ENCODE results near the gene PEX26. TPM values are rescaled to one million over a fixed set of nuclear protein-coding genes. Genes with fewer than 3 reads are reported as not detected.
"Not testable (repeated sequence)": the region's sequence is repeated elsewhere in the genome, so short reads cannot be mapped to it uniquely, and the experiment has no call there.

PEX26 gene
- total RNA-seq = 10 to 100 TPM; 36.8 to 63.7 TPM

DNA sequence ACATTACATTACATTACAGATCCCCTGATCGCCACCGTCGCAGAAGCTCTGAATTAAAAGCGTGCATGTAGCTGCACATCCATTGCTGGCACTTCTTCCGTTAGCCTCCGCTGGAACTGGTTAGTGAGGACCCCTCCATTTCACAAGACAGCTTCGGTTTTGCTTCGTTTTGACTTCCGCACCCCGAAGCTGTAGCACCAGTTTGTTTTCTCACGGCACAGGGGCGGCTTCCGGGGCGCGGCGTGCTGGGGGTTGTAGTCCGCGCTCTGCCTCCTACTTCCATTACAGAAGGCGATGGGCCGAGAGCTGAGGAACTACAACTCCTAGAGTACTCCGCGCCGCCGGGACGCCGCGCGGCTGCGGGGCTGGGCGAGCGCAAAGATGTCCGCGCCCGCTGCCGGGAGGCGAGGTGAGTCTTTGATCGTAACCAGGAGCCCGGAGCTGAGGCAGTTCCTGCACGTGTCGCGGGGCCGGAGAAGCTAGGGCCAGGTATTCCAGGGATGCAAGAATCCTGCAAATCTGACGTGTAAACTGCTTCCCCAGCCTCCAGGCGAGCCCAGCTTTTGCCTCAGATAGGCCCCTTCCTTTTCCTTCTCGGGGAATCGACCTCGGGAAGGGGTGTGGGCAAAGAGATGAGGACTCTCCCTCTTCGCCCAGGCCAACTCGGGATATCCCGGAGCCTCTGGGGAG is at the start of gene PEX26:
Gene PEX26, plus strand, starts transcription at position 352 of the 690 bp plus-strand sequence. CDS start 387 bp downstream, outside the sequence.
- Mint-ChIP-seq H3K27ac (peak within 1 kb of the TSS; percentile 94 to 99), H3K36me3 (peaks cover 46 to 50% of the 10 kb centered on the region in 2 donors), H3K9me3 (no peaks in the 10 kb centered on the region)
- ATAC-seq (peak; percentile 91 to 99), DNase-seq (ENCODE audit: low spot score in 2 of 2) (peak; percentile 87 to 92)

DNA sequence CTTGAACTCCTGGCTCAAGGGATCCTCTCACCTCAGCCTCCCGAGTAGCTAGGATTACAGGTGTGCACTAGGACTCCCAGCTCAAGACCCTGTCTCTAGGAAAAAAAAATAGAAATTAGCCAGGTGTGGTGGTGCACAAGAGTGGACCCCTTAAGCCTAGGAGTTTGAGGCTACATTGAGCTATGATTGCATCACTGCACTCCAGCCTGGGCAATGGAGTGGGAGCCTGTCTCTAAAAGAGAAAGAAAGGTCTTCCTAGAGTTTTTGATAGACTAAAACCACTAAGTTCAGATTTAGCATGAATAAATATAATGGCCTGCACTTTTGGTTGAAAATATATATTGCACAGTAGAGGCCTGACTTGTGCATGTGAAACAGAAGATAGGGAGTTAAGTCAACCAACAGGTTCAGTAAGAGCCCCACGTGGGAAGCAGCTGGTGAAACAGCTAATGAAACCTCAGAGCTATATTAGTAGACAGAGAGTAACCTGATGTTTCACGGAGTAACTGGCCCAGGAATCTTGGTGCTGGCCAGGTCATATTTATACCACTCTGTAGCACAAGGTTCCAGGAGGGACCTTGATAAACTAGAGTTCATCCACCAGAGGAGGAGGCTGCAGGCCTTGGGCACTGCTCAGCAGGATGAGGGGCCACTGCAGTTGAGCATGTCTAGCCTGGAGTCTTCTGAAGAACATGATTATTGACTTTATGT is 48.8 kb upstream of the PEX26 start:
- H3K27ac Mint-ChIP-seq = no peak overlapping the region
- no peaks in the 10 kb centered on the region for H3K36me3 Mint-ChIP-seq
- no peak for ATAC-seq
- no peak for DNase-seq (ENCODE audit: low spot score in 2 of 2)
- no peaks in the 10 kb centered on the region for H3K9me3 Mint-ChIP-seq

DNA sequence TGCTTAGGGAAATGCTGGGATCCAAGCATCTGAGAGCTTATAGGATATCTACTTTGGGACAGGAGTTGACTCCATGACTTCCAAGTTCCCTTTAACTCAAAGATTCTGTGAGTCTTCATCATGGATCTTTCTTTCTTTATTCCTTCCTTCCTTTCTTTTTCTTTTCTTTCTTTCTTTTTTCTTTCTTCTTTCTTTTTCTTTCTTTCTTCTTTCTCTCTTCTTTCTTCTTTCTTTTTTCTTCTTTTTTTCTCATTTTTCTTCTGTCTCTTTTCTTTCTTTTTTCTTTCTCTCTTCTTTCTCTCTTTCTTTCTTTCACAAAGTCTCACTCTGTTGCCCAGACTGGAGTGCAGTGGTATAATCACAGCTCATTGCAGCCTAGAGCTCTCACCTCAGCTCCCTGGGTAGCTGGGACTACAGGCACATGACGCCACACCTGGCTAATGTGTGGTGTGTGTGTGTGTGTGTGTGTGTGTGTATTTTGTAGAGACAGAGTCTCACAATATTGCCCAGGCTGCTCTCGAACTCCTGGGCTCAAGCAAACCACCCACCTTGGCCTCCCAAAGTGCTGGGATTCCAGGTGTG is 48.0 kb upstream of the PEX26 start:
- ATAC-seq = no peak
- Mint-ChIP-seq H3K9me3 (no peaks in the 10 kb centered on the region), H3K27ac (no peak overlapping the region), H3K36me3 (no peaks in the 10 kb centered on the region)
- DNase-seq (ENCODE audit: low spot score in 2 of 2) = no peak

DNA sequence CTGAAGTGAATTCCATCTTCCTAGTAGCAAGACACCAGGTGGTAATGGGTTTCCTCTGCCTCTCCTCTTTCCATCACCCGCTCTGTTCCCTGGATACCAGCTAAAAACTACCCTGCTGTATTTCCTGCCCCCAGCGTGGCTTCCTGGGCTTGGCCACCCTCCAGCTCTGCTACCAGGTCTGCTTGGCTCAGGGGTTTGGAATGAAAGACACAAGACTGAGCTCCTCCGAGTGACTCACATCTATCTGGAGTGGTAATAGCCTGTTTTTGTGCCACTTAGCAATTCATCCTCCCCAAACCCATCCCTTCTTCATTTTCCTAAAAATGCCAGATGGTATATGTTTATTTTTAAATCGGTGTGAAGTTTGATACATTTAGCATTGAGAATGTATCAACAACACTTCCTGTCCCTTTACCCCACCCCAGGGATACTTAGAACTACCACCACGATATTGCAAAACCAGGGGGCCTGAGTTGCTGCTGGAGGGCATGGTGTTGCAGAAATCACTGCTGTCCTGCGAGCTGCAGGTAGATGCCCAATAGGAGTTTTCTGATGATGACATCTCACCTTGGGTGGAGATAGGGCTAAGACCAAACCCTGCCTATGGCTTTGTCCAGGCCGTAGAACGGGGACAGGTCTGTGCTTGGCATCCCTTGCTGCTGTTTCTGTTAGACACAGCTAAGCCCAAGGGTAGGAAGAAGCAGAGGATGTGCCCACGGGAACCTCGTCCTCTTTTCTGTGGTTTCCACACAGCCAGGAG is 45.9 kb upstream of the PEX26 start:
- ATAC-seq = no peak
- H3K9me3 Mint-ChIP-seq = no peaks in the 10 kb centered on the region
- no peak overlapping the region for H3K27ac Mint-ChIP-seq
- H3K36me3 Mint-ChIP-seq = no peaks in the 10 kb centered on the region
- DNase-seq (ENCODE audit: low spot score in 2 of 2) = no peak

DNA sequence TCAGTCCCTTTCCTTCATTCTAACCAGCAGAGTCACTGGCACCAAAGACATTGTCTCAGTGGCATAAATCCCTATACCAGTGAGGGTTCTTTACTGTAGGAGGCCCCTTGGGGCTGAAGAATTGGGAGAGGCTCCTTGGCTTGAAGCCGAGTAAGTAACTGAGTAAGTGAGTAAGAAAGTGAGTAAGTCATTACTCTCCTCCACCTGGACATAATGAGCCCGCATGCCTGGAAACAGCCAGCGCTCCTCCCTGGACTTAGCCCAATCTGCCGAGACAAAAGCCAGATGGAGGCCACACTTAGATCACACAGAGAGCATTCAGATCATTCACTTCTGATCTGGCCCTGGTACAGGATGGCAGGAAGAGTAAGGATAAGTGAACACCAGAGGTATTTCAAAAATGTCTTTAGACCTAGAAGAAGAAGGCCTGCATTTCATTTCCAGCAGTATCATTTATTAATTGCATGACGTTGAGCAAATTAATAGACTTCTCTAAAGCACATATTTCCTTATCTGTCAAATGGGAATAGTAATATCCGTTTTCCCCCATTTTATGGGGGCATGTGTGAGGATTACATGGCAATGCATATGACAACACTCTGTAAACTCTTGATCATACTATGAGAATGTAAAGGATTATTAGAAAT is 45.2 kb upstream of the PEX26 start:
- ATAC-seq = no peak
- H3K27ac Mint-ChIP-seq = no peak overlapping the region
- no peaks in the 10 kb centered on the region for H3K36me3 Mint-ChIP-seq
- no peaks in the 10 kb centered on the region for H3K9me3 Mint-ChIP-seq
- no peak for DNase-seq (ENCODE audit: low spot score in 2 of 2)

DNA sequence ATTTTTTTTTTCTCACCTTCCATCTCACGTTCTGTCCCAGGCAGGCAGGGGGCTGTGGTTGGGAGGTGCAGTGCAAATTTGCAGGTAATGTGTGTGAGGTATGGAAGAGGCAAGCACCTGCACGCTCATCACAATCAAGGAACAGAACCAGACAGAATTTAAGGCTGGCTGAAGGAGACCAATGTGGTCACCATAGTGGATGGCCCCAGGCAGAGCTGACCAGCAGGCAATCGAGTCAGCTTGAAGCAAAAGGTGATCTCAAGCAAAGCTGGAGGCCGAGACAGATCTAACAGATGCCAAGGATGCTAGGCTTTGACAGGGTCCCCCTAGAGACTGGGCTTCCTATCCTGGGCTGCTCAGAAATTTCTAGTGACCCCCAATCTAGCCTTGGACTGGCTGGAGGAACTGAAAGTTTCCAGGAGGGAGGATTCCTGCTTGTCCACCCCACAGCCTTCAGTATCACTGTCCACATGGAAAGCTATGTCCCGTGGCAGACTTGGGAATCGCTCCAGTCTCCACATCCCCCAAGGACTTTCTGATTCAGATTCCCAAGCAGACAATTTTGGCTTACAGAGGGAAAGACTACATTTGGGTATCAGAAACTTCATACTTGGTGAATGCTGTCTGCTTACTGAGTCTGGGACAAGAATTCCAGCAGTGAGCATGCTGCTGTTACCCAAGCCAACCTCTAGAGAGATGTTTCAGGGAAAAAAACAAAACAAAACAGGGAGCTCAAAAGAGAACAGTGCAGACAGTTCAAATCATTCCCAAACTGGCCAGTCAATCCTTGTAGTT is 44.4 kb upstream of the PEX26 start:
- DNase-seq (ENCODE audit: low spot score in 2 of 2) (no peak), ATAC-seq (no peak)
- Mint-ChIP-seq H3K9me3 (no peaks in the 10 kb centered on the region), H3K36me3 (no peaks in the 10 kb centered on the region), H3K27ac (no peak overlapping the region)

DNA sequence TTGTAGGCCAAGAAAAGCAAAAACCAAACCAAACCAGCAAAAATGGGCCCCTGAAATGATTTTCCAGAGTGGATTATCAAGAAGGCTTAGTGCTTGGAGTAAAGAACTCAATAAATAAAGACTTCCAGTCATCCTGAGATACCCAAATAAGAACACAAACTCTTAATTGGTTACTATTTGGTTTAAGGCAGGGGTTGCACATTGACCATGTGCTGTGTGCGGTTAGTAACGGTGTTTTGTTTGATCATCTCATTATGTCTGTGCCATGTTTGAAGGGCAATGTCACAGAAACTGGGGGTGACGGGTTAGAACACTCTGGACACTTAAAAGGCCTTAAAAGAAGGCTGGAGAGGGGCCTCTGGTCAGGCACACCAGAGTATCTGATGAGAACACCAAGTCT is 43.7 kb upstream of the PEX26 start:
- no peaks in the 10 kb centered on the region for H3K36me3 Mint-ChIP-seq
- DNase-seq (ENCODE audit: low spot score in 2 of 2) (no peak), ATAC-seq (no peak)
- no peaks in the 10 kb centered on the region for H3K9me3 Mint-ChIP-seq
- no peak overlapping the region for H3K27ac Mint-ChIP-seq

DNA sequence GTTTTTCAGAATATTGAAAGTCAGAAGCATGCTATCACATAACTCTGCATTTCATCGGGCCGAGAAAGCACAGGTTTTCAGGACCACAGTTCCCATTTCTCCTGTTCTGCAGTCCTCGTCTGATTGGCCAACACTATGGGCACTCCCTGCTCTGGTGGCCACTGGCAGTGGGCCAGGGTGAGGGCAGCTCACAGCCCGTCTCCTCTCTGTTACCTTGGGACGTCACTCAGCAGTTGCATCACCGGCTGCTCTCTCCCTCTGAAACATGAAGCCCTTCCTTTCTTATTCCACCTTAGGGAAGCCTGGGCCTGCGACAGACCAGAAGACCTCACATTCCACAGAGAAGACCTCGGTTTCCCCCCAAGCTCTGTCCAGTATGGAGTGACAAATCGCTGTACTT is 42.0 kb upstream of the PEX26 start:
- Mint-ChIP-seq H3K9me3 (no peaks in the 10 kb centered on the region), H3K36me3 (no peaks in the 10 kb centered on the region), H3K27ac (no peak overlapping the region)
- no peak for DNase-seq (ENCODE audit: low spot score in 2 of 2)
- ATAC-seq = no peak

DNA sequence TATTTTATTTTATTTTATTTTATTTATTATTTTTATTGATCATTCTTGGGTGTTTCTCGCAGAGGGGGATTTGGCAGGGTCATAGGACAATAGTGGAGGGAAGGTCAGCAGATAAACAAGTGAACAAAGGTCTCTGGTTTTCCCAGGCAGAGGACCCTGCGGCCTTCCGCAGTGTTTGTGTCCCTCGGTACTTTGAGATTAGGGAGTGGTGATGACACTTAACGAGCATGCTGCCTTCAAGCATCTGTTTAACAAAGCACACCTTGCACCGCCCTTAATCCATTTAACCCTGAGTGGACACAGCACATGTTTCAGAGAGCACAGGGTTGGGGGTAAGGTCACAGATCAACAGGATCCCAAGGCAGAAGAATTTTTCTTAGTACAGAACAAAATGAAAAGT is 36.9 kb upstream of the PEX26 start:
- not testable (repeated sequence) for DNase-seq (ENCODE audit: low spot score in 2 of 2); H3K27ac Mint-ChIP-seq; ATAC-seq; H3K9me3 Mint-ChIP-seq; H3K36me3 Mint-ChIP-seq

DNA sequence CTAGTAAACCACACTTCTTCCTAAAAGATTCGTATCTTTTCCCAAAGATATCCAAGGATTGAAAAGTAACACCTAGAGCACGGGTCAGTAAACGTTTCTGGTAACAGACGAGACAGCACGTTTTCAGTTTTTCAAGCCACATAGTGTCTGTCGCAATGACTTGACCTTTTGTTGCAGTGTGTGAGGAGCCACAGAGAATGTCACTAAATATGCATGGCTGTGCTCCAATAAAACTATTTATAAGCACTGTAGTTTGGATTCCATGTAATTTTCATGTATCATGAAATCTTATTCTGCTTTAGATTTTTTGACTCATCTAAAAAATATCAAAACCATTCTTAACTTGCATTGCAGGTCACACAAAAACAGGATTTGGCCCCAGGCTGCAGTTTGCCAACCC is 35.1 kb upstream of the PEX26 start:
- Mint-ChIP-seq H3K9me3 (no peaks in the 10 kb centered on the region), H3K27ac (no peak overlapping the region), H3K36me3 (no peaks in the 10 kb centered on the region)
- DNase-seq (ENCODE audit: low spot score in 2 of 2) = no peak
- ATAC-seq = no peak

DNA sequence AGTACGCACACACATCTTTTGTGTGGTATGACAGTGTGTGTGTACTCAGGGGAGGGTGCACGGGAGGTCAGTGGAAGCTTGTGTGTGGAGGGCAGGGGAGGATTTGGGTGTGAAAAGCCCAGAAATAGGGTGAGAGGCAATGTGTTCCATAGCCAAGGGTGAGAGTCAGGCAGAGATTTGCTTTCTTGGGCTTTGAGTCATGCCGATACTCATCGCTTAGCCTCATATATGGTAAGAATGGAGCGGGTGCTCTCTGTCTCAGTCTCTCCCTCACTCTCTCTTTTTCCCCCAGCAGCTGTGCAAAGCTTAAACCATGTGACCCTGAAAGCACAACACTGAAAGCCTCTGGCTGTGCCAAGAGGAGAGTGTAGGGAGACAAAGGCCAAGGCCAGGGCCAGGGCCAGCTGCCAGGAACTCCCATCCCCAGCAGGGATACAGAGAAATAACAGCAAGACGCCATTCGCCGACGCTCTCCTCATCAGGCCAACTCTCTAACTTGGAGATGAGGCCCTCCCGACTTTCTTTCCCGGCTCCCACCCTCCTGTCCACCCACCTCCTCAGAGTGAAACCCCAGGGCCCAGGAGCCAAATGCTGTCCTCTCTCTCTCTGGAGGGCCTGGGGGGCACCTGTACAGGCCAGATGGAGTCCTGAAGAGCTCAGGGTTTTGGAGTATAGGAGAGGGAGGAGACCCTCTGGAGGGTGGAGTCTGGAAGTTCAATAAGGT is 33.1 kb upstream of the PEX26 start:
- Mint-ChIP-seq H3K9me3 (no peaks in the 10 kb centered on the region), H3K36me3 (no peaks in the 10 kb centered on the region), H3K27ac (no peak overlapping the region)
- no peak for DNase-seq (ENCODE audit: low spot score in 2 of 2)
- ATAC-seq = no peak

DNA sequence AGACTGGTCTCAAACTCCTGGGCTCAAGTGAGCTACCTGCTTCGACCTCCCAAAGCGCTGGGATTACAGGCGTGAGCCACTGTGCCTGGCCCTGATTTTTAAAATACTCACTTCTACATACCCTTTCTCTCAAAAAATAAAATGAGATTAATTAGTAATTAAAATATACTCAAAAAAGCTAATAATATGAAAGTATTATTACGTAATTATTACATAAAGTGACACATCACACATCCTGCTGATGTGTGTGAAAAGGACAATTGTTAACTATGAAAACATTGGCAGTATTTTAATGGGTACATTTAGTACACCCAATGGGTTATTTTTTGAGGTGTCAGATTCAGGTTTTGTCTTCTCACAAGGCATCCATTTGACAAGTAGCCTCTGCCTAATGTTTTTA is 32.0 kb upstream of the PEX26 start:
- Mint-ChIP-seq H3K27ac (no peak overlapping the region), H3K36me3 (no peaks in the 10 kb centered on the region), H3K9me3 (no peaks in the 10 kb centered on the region)
- DNase-seq (ENCODE audit: low spot score in 2 of 2) (no peak), ATAC-seq (no peak)

DNA sequence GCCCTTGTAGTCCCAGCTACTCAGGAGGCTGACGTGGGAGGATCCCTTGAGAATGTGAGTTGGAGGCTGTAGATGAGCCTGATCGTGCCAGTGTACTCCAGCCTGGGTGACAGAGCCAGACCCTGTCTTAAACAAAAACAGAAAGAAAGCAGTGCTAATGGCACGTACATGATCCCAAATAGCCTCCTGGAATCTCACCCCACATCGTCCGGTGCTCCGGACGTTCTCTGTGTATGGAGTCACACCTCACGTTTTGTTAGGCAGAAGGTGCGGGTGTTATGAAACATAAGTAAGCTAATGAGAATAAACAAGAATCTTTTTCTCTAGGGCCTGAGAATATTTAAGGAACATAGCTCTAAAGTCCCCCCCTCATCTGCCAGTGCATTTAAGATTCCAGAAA is 29.7 kb upstream of the PEX26 start:
- no peak for DNase-seq (ENCODE audit: low spot score in 2 of 2)
- H3K27ac Mint-ChIP-seq = no peak overlapping the region

DNA sequence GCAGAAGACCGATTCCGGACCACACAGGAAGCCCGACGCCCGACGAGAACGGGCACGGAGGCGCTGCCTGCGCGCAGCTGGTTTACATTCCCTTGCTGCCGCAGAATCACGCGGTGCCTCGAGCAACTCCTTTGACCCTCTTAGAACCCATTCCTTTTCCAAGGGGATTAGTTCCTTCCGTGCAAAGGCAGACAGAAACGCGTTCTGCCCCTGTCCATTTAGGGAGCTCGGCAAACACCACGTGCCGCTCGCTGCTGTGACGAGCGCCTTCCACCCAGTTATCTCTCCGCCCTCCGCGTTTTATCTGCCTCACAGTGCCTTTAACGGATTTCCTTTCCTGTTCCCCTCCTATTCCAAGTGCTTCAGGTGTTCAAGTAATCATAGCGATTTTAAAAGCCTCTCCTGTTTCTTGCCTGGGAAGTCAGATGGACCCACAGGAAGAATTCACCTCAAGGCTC is 29.3 kb upstream of the PEX26 start:
- Mint-ChIP-seq H3K9me3 (no peaks in the 10 kb centered on the region), H3K36me3 (no peaks in the 10 kb centered on the region), H3K27ac (no peak overlapping the region)
- DNase-seq (ENCODE audit: low spot score in 2 of 2) (no peak), ATAC-seq (no peak)

More for the DNA sequence above, 29.7 kb upstream of the PEX26 start:
- no peaks in the 10 kb centered on the region for H3K36me3 Mint-ChIP-seq
- ATAC-seq = no peak
- no peaks in the 10 kb centered on the region for H3K9me3 Mint-ChIP-seq

DNA sequence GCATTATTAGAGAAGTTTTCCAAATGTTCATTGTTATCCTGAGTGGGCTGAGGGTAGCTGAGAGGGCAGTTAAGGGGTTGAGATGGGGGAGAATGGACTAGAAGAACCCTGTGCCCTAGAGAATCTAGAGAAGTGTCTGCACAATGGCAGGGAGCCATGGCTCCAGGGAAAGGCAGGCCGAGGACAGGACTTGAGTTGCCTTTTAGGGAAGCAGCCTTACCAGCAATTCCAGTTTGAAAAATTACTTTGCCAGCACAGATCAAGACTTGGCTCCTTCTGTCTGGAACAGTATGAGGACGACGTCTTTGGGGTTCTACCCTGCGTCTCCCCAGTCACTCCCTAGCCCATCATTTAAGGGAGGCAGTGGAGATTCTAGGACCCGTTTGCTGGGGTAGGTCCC is 27.7 kb upstream of the PEX26 start:
- DNase-seq (ENCODE audit: low spot score in 2 of 2) (no peak), ATAC-seq (no peak)
- no peaks in the 10 kb centered on the region for H3K36me3 Mint-ChIP-seq
- no peaks in the 10 kb centered on the region for H3K9me3 Mint-ChIP-seq
- no peak overlapping the region for H3K27ac Mint-ChIP-seq
